H7 (cell line): ENCODE data around the gene TRAPPC4. TPM values are rescaled to one million over a fixed set of nuclear protein-coding genes. Genes with fewer than 3 reads are reported as not detected.
A peak's percentile ranks its signal among the peaks of the same experiment; 100 is the strongest.
"Not testable (repeated sequence)": the region's sequence is repeated elsewhere in the genome, so short reads cannot be mapped to it uniquely, and the experiment has no call there.

Experiments used
- DNase-seq: peaks from one replicate; pipeline ENCODE4 v3.0.0; 2012
- H3K27me3 ChIP-seq: 2 replicates; pipeline ENCODE4 v1.6.0; 2011; ENCODE audit warnings: mild to moderate bottlenecking, low read length; ENCODE audit not compliant: control insufficient read depth, insufficient read depth
- H3K36me3 ChIP-seq: replicated peaks from 2 replicates; pipeline ENCODE4 v1.5.1; 2011; ENCODE audit warnings: low read length; ENCODE audit not compliant: control insufficient read depth, insufficient read depth
- H3K4me3 ChIP-seq: 2 replicates; pipeline ENCODE4 v1.5.1; 2011; ENCODE audit warnings: low read depth, mild to moderate bottlenecking, control low read depth, low read length, moderate library complexity; ENCODE audit not compliant: insufficient read depth
- total RNA-seq: library from RNA; depleted of rRNA; stranded (reverse); fragments of >200 nt; shearing (Covaris generic); gene quantifications from 2 replicates; pipeline ENCODE4 v1.2.3, GENCODE V29; 2014

The TRAPPC4 gene
- total RNA-seq, 1 experiment from 2014 or later, result 98.2 TPM

- DNase-seq, result peak; percentile 100
- Histone ChIP-seq H3K4me3 (peak within 1 kb of the TSS; percentile 97), H3K27me3 (no peaks in the 10 kb centered on the region), H3K36me3 (peaks cover 3% of the 10 kb centered on the region)
Measured at GRCh38 chr11:118997627-118998387, 20.8 kb upstream of the TRAPPC4 start, which contains the start of gene CENATAC. TSS of gene CENATAC (plus strand) at chr11:118998138. CDS start at chr11:118998198, 60 bp downstream.

DNA sequence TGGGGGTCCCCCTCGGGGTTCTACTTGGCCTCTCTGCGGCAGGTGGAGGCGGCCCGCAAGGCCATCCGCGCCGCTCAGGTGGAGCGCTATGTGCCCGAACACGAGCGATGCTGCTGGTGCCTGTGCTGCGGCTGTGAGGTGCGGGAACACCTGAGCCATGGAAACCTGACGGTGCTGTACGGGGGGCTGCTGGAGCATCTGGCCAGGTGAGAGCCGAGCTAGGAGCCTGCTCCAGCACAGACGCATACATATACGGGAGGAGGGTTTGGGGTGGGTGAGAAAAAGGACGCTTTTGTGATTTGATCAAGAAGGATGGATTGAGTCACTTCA, 20.2 kb upstream of the TRAPPC4 start:
- DNase-seq, result no peak
- H3K36me3 ChIP-seq, result peaks cover 4% of the 10 kb centered on the region
- peak overlapping the region; percentile 97 for H3K4me3 ChIP-seq
- H3K27me3 ChIP-seq, result no peaks in the 10 kb centered on the region

DNA sequence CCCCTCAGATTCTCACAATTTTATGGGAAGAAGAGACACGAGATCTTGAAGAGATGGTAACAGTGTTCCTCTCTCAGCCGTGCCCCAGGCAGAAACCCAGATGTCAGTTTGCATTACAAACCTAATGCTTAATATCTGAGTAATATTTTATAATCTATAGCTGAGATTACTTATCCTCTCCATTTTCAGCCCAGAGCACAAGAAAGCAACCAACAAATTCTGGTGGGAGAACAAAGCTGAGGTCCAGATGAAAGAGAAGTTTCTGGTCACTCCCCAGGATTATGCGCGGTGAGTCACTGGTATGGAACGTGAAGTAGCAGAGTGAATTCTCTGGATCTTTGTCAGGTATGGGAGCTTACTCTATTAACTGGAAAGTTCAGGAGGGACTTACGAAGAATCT, 19.7 kb upstream of the TRAPPC4 start:
- peak overlapping the region; percentile 97 for H3K4me3 ChIP-seq
- peak; percentile 77 for DNase-seq
- peaks cover 4% of the 10 kb centered on the region for H3K36me3 ChIP-seq
- no peaks in the 10 kb centered on the region for H3K27me3 ChIP-seq

- no peak for DNase-seq
- Histone ChIP-seq H3K4me3 (no peak overlapping the region), H3K27me3 (no peaks in the 10 kb centered on the region), H3K36me3 (peaks cover 8% of the 10 kb centered on the region)
Measured at GRCh38 chr11:119000906-119001305, 17.7 kb upstream of the TRAPPC4 start.

DNA sequence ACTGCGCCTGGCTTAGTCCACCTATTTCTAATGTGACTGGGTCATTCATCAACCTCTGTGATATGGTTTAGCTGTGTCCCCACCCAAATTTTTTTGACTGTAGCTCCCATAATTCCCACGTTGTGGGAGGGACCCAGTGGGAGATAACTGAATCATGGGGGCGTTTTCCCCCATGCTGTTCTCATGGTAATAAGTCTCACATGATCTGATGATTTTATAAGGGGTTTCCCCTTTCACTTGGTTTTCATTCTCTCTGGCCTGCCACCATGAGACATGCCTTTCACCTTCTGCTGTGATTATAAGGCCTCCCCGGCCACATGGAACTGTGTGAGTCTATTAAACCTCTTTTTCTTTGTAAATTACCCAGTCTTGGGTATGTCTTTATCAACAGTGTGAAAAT, 11.9 kb upstream of the TRAPPC4 start:
- no peak for DNase-seq
- H3K27me3 ChIP-seq, result no peaks in the 10 kb centered on the region
- peaks cover 13% of the 10 kb centered on the region for H3K36me3 ChIP-seq
- no peak overlapping the region for H3K4me3 ChIP-seq

GRCh38 chr11:119011476-119012053, 7.0 kb upstream of the TRAPPC4 start:
- Histone ChIP-seq H3K4me3 (no peak overlapping the region), H3K27me3 (no peaks in the 10 kb centered on the region), H3K36me3 (peaks cover 41% of the 10 kb centered on the region)
- peak; percentile 43 for DNase-seq

GRCh38 chr11:119012629-119013170, 5.9 kb upstream of the TRAPPC4 start:
- peak; percentile 17 for DNase-seq
- Histone ChIP-seq H3K36me3 (peaks cover 46% of the 10 kb centered on the region), H3K4me3 (no peak overlapping the region), H3K27me3 (no peaks in the 10 kb centered on the region)

- Histone ChIP-seq H3K36me3 (peaks cover 46% of the 10 kb centered on the region), H3K27me3 (no peaks in the 10 kb centered on the region)
Measured at GRCh38 chr11:119014209-119014924, 4.2 kb upstream of the TRAPPC4 start.

DNA sequence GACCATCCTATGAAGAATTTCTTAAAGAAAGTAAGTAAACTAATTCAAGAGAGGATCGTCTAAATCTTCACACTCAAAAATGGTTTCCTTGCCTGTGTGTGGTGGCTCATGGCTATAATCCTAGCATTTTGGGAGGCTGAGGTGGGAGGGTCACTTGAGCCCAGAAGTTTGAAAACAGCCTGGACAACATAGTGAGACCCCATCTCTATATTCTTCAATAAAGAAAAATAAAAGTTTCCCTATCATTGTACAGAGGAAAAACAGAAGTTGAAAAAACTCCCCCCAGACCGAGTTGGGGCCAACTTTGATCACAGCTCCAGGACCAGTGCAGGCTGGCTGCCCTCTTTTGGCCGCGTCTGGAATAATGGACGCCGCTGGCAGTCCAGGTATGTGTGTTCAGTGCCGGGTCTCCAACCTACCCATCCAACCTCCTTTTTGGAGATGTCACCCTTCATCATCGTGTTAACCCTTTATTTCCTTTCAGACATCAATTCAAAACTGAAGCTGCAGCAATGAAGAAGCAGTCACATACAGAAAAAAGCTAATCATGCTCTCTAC, 3.4 kb upstream of the TRAPPC4 start:
- Histone ChIP-seq H3K36me3 (peaks cover 47% of the 10 kb centered on the region), H3K4me3 (no peak overlapping the region), H3K27me3 (no peaks in the 10 kb centered on the region)
- peak; percentile 45 for DNase-seq

More at GRCh38 chr11:119014209-119014924, 4.2 kb upstream of the TRAPPC4 start:
- no peak overlapping the region for H3K4me3 ChIP-seq
- DNase-seq, result peak; percentile 12

- Histone ChIP-seq H3K4me3 (no peak overlapping the region), H3K36me3 (peaks cover 45% of the 10 kb centered on the region)
Measured at GRCh38 chr11:119016216-119017009, 2.2 kb upstream of the TRAPPC4 start.

GRCh38 chr11:119017377-119017776, 1.2 kb upstream of the TRAPPC4 start:
- not testable (repeated sequence) for DNase-seq, H3K27me3 ChIP-seq
- peak overlapping the region; percentile 75 for H3K4me3 ChIP-seq
- peaks cover 41% of the 10 kb centered on the region for H3K36me3 ChIP-seq

More at GRCh38 chr11:119016216-119017009, 2.2 kb upstream of the TRAPPC4 start:
- H3K27me3 ChIP-seq, result no peaks in the 10 kb centered on the region
- peak; percentile 16 for DNase-seq

DNA sequence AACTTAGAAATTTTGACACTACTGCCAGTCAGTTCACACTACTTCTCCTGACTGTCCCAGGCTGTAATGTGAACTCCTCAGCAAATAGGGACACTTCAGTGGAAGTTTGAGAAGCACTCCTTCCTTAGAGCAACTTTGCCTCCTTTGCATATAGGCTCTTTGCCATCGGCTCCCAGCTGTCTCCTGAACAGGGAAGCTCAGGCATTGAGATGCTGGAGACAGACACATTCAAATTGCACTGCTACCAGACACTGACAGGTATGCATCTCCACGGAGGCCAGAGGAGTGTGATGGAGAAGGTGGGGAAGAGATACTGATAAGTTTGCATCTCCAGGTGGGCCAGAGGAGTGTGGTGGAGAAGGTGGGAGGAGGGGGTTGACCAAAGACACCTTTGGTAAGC, 1.4 kb downstream of the TRAPPC4 start:
- H3K27me3 ChIP-seq, result no peaks in the 10 kb centered on the region
- H3K36me3 ChIP-seq, result peaks cover 47% of the 10 kb centered on the region
- DNase-seq, result peak; percentile 15
- no peak overlapping the region for H3K4me3 ChIP-seq

DNA sequence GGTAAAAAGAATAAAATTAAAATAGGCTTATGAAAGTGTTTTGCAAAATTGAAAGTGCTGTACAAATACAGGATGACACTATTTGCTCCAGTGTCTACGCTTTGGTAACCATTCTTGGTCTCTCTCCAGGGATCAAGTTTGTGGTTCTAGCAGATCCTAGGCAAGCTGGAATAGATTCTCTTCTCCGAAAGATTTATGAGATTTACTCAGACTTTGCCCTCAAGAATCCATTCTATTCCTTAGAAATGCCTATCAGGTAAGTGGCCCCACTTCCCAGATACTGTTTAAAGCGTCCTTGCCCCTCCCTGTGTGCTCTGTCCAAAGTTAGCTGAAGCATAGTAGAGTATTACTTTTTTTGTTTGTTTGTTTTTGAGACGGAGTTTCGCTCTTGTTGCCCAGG, 3.1 kb downstream of the TRAPPC4 start:
- no peak overlapping the region for H3K4me3 ChIP-seq
- no peak for DNase-seq
- no peaks in the 10 kb centered on the region for H3K27me3 ChIP-seq
- H3K36me3 ChIP-seq, result peaks cover 41% of the 10 kb centered on the region

DNA sequence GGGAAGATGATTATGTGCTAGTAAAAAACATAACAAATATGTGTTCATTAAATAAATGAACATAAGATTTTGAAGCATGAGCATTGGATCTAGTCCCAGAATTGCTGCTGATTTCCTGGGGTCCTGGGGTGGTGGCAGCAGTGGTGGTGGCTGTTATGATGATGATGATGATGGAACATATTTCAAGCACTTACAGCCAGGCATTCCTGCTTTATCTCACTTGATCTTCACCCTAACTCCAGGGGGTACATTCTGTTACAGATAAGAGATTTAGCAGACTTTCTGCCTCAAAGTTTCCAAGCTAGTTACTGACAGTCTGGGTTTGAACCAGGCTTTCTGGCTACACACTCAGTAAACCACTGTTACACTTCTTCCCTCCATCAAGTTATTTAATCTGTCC, 5.2 kb downstream of the TRAPPC4 start:
- peaks cover 56% of the 10 kb centered on the region for H3K36me3 ChIP-seq
- H3K27me3 ChIP-seq, result no peaks in the 10 kb centered on the region
- no peak overlapping the region for H3K4me3 ChIP-seq
- DNase-seq, result no peak
